Mucosa of descending colon (tissue), 3 donors: ENCODE results near the gene FADS2. TPM values are rescaled to one million over a fixed set of nuclear protein-coding genes. Genes with fewer than 3 reads are reported as not detected.

Experiments
- ATAC-seq: fragments of 200-7000 bp; cut with Tn5 transposase; one replicate; pipeline ENCODE4 v1.9.1; 2020; ENCODE audit warnings: mild to moderate bottlenecking, moderate library complexity
- DNase-seq, 3 donors: peaks; one replicate each; pipeline ENCODE4 v3.0.0-alpha.2; 2020
- H3K36me3 ChIP-seq: fragments of 200-600 bp; one replicate; pipeline ENCODE4 v1.8.0; 2021; ENCODE audit warnings: low read depth, mild to moderate bottlenecking
- H3K4me1 ChIP-seq: fragments of 200-600 bp; one replicate; pipeline ENCODE4 v1.8.0; 2021; ENCODE audit warnings: low read depth, mild to moderate bottlenecking
- H3K4me3 ChIP-seq: fragments of 200-600 bp; one replicate; pipeline ENCODE4 v1.8.0; 2021; ENCODE audit warnings: mild to moderate bottlenecking
- H3K9me3 ChIP-seq: fragments of 200-600 bp; one replicate; pipeline ENCODE4 v1.8.0; 2021; ENCODE audit warnings: mild to moderate bottlenecking
- CTCF ChIP-seq: fragments of 200-600 bp; IDR thresholded peaks from one replicate; pipeline ENCODE4 v1.8.0; 2022; ENCODE audit warnings: antibody characterized with exemption, mild to moderate bottlenecking
- intact Hi-C, 2 donors: fragments of 100-400 bp; cut with DNase I in 1 of 2; cut with micrococcal nuclease in 1 of 2; formaldehyde crosslinking; loops; one replicate each; pipeline versions ENCODE4 v1.11.0 to v1.11.1; 2022; cut with DNase I, micrococcal nuclease
- total RNA-seq, 3 donors: library from RNA; stranded (reverse); fragmentation: NEBNext Ultra II Directional in 2 of 3; extraction: Animal tissue kit (Norgen Biotek cat#: 25700) in 2 of 3; gene quantifications; one replicate each; pipeline versions ENCODE4 v1.2.1 to v1.2.4, GENCODE V29; 2021 to 2023
- donor health status: DM: no; HTN: no; CAD: no; lungs with moderate emphysema.
- donor health status: DM: no; HTN: no; CAD: no.
- donor health status: DM: no; HTN: yes; CAD: no.

Gene FADS2
- total RNA-seq, 3 donors from 2014 or later = 2.5 to 29.3 (median 8.6) TPM

- Histone ChIP-seq H3K4me1 (no peaks in the 10 kb centered on the region), H3K36me3 (no peaks in the 10 kb centered on the region), H3K9me3 (no peaks in the 10 kb centered on the region), H3K4me3 (no peak overlapping the region)
- DNase-seq = peak; percentile 90
- TF ChIP-seq CTCF = peak; percentile 99
- intact Hi-C loops = loop anchor here (2.0 to 10.0 kb wide), 3 partner anchors 46 to 183 kb away; no protein-coding TSS in a partner anchor
- ATAC-seq = peak; percentile 95
These were observed 71.2 kb downstream of the FADS2 start for GRCh38 chr11:61899146-61899841.

- no peaks in the 10 kb centered on the region for H3K9me3 ChIP-seq
- ATAC-seq (no peak), DNase-seq (no peak)
- H3K4me1 ChIP-seq = no peaks in the 10 kb centered on the region
- no peaks in the 10 kb centered on the region for H3K36me3 ChIP-seq
- no peak for TF ChIP-seq CTCF
- no peak overlapping the region for H3K4me3 ChIP-seq
- intact Hi-C loops = no loop called here
These were observed 72.2 kb downstream of the FADS2 start for GRCh38 chr11:61900251-61900650.

GRCh38 chr11:61901397-61901796 lies 73.3 kb downstream of the FADS2 start:
- ATAC-seq (no peak), DNase-seq (no peak)
- no peaks in the 10 kb centered on the region for H3K9me3 ChIP-seq
- H3K36me3 ChIP-seq = no peaks in the 10 kb centered on the region
- no peaks in the 10 kb centered on the region for H3K4me1 ChIP-seq
- H3K4me3 ChIP-seq = no peak overlapping the region
- intact Hi-C loops = no loop called here
- no peak for TF ChIP-seq CTCF

GRCh38 chr11:61902313-61902712 lies 74.2 kb downstream of the FADS2 start:
- H3K4me1 ChIP-seq = no peaks in the 10 kb centered on the region
- ATAC-seq (no peak), DNase-seq (no peak)
- no peaks in the 10 kb centered on the region for H3K9me3 ChIP-seq
- TF ChIP-seq CTCF = no peak
- no peaks in the 10 kb centered on the region for H3K36me3 ChIP-seq
- intact Hi-C loops = no loop called here
- H3K4me3 ChIP-seq = no peak overlapping the region

GRCh38 chr11:61903845-61904244 lies 75.7 kb downstream of the FADS2 start:
- H3K4me1 ChIP-seq = no peaks in the 10 kb centered on the region
- no peak for TF ChIP-seq CTCF
- DNase-seq (no peak), ATAC-seq (no peak)
- no peaks in the 10 kb centered on the region for H3K9me3 ChIP-seq
- intact Hi-C loops = no loop called here
- no peaks in the 10 kb centered on the region for H3K36me3 ChIP-seq
- no peak overlapping the region for H3K4me3 ChIP-seq
